ENCODE measurements around the gene IRAK1.

Gene IRAK1

DNA sequence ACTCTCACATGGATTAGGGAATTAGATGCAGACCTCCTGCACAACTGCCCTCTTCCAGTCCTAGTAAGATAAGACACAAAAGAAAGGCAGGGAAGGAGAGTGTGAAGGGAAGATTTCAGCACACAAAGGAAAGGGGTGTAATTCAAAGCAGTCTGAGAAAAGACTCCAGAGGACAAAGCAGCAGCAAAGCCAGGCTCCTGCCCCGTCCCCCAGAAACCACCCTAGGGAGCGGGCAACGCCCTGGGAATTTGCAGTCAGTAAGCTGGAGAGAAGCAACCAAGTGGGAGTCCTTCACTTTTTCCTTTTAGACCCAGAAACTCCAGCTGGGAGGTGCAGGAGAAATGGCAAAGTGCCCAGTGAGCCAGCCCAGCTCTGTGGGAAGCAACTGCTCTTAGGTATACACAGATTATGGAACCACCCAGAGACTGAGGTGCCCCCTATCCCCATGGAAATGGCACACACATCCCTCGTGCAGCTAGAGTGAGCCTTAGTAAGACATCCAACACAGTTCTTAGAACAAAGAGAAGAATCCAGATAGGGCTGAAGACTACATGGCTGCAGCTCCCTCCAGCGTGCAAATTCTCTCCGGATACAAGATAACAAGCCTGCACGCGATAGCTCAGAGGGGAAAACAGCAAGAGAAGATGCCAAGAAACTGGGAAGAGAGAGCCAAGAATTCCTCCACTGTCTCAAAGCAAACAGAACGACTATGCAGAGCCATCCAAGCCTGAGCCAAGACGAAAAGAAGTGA is 26.5 kb upstream of the IRAK1 start:
- TF ChIP-seq TCF4 (CRISPR knock-in tag; IDR thresholded peaks at IDR 0.05; ENCODE audit: borderline replicate concordance) (no peak), ZNF8 (CRISPR knock-in tag; IDR thresholded peaks at IDR 0.05) (no peak), RARB (CRISPR knock-in tag; IDR thresholded peaks at IDR 0.05) (no peak), ZFP30 (CRISPR knock-in tag; IDR thresholded peaks at IDR 0.05) (no peak), ZNF70 (CRISPR knock-in tag; IDR thresholded peaks at IDR 0.05) (no peak), SNAI2 (CRISPR knock-in tag; IDR thresholded peaks at IDR 0.05) (no peak)
- TF ChIP-seq, protein P1, sequence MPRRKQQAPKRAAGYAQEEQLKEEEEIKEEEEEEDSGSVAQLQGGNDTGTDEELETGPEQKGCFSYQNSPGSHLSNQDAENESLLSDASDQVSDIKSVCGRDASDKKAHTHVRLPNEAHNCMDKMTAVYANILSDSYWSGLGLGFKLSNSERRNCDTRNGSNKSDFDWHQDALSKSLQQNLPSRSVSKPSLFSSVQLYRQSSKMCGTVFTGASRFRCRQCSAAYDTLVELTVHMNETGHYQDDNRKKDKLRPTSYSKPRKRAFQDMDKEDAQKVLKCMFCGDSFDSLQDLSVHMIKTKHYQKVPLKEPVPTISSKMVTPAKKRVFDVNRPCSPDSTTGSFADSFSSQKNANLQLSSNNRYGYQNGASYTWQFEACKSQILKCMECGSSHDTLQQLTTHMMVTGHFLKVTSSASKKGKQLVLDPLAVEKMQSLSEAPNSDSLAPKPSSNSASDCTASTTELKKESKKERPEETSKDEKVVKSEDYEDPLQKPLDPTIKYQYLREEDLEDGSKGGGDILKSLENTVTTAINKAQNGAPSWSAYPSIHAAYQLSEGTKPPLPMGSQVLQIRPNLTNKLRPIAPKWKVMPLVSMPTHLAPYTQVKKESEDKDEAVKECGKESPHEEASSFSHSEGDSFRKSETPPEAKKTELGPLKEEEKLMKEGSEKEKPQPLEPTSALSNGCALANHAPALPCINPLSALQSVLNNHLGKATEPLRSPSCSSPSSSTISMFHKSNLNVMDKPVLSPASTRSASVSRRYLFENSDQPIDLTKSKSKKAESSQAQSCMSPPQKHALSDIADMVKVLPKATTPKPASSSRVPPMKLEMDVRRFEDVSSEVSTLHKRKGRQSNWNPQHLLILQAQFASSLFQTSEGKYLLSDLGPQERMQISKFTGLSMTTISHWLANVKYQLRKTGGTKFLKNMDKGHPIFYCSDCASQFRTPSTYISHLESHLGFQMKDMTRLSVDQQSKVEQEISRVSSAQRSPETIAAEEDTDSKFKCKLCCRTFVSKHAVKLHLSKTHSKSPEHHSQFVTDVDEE (CRISPR knock-in tag; IDR thresholded peaks at IDR 0.05) = no peak
- TF ChIP-seq, protein P2, sequence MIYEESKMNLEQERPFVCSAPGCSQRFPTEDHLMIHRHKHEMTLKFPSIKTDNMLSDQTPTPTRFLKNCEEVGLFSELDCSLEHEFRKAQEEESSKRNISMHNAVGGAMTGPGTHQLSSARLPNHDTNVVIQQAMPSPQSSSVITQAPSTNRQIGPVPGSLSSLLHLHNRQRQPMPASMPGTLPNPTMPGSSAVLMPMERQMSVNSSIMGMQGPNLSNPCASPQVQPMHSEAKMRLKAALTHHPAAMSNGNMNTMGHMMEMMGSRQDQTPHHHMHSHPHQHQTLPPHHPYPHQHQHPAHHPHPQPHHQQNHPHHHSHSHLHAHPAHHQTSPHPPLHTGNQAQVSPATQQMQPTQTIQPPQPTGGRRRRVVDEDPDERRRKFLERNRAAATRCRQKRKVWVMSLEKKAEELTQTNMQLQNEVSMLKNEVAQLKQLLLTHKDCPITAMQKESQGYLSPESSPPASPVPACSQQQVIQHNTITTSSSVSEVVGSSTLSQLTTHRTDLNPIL (CRISPR knock-in tag; IDR thresholded peaks at IDR 0.05; ENCODE audit: low read depth) = no peak
- peak; percentile 69 for ATAC-seq

DNA sequence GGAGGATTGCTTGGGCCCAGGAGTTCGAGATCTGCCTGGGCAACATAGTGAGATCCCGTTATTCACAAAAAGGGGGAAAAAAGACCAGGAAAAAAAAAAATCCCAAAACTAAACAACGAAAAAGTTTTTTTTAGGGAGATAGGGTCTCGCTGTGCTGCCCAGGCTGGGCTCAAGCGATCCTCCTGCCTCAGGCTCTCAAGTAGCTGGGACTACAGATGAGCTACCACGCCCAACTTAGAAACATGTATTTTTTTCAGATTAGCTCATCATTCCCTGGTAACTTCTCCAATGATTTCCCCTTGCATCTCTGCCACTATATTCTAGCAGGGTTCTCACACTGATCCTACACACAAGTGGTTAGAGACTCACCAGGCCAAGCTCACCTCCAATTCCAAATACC is 24.4 kb upstream of the IRAK1 start:
- no peak for ATAC-seq
- TF ChIP-seq ISL1 (CRISPR knock-in tag; IDR thresholded peaks at IDR 0.05) = no peak
- TF ChIP-seq PPARA (CRISPR knock-in tag; IDR thresholded peaks at IDR 0.05; ENCODE audit: borderline replicate concordance) = no peak
- TF ChIP-seq GLIS3 (CRISPR knock-in tag; IDR thresholded peaks at IDR 0.05) = no peak
- TF ChIP-seq ZNF565 (CRISPR knock-in tag; conservative IDR thresholded peaks at IDR 0.05; ENCODE audit: low read depth) = no peak
- no peak for TF ChIP-seq CSDC2 (CRISPR knock-in tag; IDR thresholded peaks at IDR 0.05)
- TF ChIP-seq OSR1 (CRISPR knock-in tag; IDR thresholded peaks at IDR 0.05) = no peak
- TF ChIP-seq ARNTL (CRISPR knock-in tag; IDR thresholded peaks at IDR 0.05; ENCODE audit: borderline replicate concordance, low read depth) = no peak
- no peak for TF ChIP-seq BACH2 (CRISPR knock-in tag; IDR thresholded peaks at IDR 0.05; ENCODE audit: borderline replicate concordance)
- no peak for TF ChIP-seq ZNF8 (CRISPR knock-in tag; IDR thresholded peaks at IDR 0.05)
- no peak for TF ChIP-seq ZFP30 (CRISPR knock-in tag; IDR thresholded peaks at IDR 0.05)
- TF ChIP-seq, protein P3, sequence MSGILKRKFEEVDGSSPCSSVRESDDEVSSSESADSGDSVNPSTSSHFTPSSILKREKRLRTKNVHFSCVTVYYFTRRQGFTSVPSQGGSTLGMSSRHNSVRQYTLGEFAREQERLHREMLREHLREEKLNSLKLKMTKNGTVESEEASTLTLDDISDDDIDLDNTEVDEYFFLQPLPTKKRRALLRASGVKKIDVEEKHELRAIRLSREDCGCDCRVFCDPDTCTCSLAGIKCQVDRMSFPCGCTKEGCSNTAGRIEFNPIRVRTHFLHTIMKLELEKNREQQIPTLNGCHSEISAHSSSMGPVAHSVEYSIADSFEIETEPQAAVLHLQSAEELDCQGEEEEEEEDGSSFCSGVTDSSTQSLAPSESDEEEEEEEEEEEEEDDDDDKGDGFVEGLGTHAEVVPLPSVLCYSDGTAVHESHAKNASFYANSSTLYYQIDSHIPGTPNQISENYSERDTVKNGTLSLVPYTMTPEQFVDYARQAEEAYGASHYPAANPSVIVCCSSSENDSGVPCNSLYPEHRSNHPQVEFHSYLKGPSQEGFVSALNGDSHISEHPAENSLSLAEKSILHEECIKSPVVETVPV (CRISPR knock-in tag; IDR thresholded peaks at IDR 0.05) = no peak
- TF ChIP-seq TCF4 (CRISPR knock-in tag; IDR thresholded peaks at IDR 0.05; ENCODE audit: borderline replicate concordance) = no peak
- TF ChIP-seq ZFP3 (CRISPR knock-in tag; IDR thresholded peaks at IDR 0.05) = no peak
- TF ChIP-seq TOX (CRISPR knock-in tag; IDR thresholded peaks at IDR 0.05; ENCODE audit: borderline replicate concordance) = no peak
- TF ChIP-seq, protein P4, sequence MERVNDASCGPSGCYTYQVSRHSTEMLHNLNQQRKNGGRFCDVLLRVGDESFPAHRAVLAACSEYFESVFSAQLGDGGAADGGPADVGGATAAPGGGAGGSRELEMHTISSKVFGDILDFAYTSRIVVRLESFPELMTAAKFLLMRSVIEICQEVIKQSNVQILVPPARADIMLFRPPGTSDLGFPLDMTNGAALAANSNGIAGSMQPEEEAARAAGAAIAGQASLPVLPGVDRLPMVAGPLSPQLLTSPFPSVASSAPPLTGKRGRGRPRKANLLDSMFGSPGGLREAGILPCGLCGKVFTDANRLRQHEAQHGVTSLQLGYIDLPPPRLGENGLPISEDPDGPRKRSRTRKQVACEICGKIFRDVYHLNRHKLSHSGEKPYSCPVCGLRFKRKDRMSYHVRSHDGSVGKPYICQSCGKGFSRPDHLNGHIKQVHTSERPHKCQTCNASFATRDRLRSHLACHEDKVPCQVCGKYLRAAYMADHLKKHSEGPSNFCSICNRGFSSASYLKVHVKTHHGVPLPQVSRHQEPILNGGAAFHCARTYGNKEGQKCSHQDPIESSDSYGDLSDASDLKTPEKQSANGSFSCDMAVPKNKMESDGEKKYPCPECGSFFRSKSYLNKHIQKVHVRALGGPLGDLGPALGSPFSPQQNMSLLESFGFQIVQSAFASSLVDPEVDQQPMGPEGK (CRISPR knock-in tag; IDR thresholded peaks at IDR 0.05; ENCODE audit: borderline replicate concordance) = no peak
- no peak for TF ChIP-seq ESRRG (CRISPR knock-in tag; IDR thresholded peaks at IDR 0.05)
- TF ChIP-seq, protein P1 (CRISPR knock-in tag; IDR thresholded peaks at IDR 0.05) = no peak
- no peak for TF ChIP-seq SNAI2 (CRISPR knock-in tag; IDR thresholded peaks at IDR 0.05)
- TF ChIP-seq, protein P5, sequence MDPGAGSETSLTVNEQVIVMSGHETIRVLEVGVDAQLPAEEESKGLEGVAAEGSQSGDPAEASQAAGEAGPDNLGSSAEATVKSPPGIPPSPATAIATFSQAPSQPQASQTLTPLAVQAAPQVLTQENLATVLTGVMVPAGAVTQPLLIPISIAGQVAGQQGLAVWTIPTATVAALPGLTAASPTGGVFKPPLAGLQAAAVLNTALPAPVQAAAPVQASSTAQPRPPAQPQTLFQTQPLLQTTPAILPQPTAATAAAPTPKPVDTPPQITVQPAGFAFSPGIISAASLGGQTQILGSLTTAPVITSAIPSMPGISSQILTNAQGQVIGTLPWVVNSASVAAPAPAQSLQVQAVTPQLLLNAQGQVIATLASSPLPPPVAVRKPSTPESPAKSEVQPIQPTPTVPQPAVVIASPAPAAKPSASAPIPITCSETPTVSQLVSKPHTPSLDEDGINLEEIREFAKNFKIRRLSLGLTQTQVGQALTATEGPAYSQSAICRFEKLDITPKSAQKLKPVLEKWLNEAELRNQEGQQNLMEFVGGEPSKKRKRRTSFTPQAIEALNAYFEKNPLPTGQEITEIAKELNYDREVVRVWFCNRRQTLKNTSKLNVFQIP (CRISPR knock-in tag; IDR thresholded peaks at IDR 0.05; ENCODE audit: borderline replicate concordance, low read depth) = no peak

Data from SK-N-SH treated with all-trans-retinoic acid at 6 μM for 48 hours (cell line).